MM.1S (cell line): ENCODE data around the gene INPP4A.

Experiments used
- EZH2 ChIP-seq: fragments of 300-600 bp; sonication (generic); optimal IDR thresholded peaks from 2 replicates; pipeline ENCODE3; 2017; ENCODE audit warnings: low read depth, mild to moderate bottlenecking, antibody characterized with exemption, low read length, mixed read lengths
- EZH2phosphoT487 ChIP-seq: fragments of 300-600 bp; sonication (generic); IDR thresholded peaks from 2 replicates; pipeline ENCODE4 v1.6.1; 2018; ENCODE audit warnings: antibody characterized with exemption, low read length
- TF ChIP-seq, protein P1 (sequence below): fragments of 300-600 bp; sonication (generic); IDR thresholded peaks from 2 replicates; pipeline ENCODE4 v1.5.1; 2016; ENCODE audit warnings: antibody characterized with exemption, low read length, mixed read lengths

- TF ChIP-seq, protein P1, sequence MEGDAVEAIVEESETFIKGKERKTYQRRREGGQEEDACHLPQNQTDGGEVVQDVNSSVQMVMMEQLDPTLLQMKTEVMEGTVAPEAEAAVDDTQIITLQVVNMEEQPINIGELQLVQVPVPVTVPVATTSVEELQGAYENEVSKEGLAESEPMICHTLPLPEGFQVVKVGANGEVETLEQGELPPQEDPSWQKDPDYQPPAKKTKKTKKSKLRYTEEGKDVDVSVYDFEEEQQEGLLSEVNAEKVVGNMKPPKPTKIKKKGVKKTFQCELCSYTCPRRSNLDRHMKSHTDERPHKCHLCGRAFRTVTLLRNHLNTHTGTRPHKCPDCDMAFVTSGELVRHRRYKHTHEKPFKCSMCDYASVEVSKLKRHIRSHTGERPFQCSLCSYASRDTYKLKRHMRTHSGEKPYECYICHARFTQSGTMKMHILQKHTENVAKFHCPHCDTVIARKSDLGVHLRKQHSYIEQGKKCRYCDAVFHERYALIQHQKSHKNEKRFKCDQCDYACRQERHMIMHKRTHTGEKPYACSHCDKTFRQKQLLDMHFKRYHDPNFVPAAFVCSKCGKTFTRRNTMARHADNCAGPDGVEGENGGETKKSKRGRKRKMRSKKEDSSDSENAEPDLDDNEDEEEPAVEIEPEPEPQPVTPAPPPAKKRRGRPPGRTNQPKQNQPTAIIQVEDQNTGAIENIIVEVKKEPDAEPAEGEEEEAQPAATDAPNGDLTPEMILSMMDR: no peak
- TF ChIP-seq EZH2: no peak
- no peak for TF ChIP-seq EZH2phosphoT487
Measured at GRCh38 chr2:98403878-98404277, 40.8 kb upstream of the INPP4A start.
